ENCODE data around the gene FBLN5.

Gene FBLN5

GRCh38 chr14:91920526-91920925, 27.0 kb downstream of the FBLN5 start:
- Histone ChIP-seq H3K4me1 (ENCODE audit: control insufficient read depth, insufficient read depth, low read length) (no peaks in the 10 kb centered on the region), H3K9me3 (ENCODE audit: control insufficient read depth, insufficient read depth, low read length) (no peaks in the 10 kb centered on the region), H3K9ac (ENCODE audit: low read depth, low read length) (no peak overlapping the region), H3K4me3 (ENCODE audit: low read depth, low read length) (no peak overlapping the region), H3K36me3 (ENCODE audit: control insufficient read depth, insufficient read depth, low read length) (no peaks in the 10 kb centered on the region), H3K27me3 (ENCODE audit: control insufficient read depth, insufficient read depth, low read length) (no peaks in the 10 kb centered on the region)

GRCh38 chr14:91919814-91920213, 27.7 kb downstream of the FBLN5 start:
- Histone ChIP-seq H3K9ac (ENCODE audit: low read depth, low read length) (no peak overlapping the region), H3K36me3 (ENCODE audit: control insufficient read depth, insufficient read depth, low read length) (no peaks in the 10 kb centered on the region)

GRCh38 chr14:91918186-91918883, 29.2 kb downstream of the FBLN5 start:
- Histone ChIP-seq H3K9me3 (ENCODE audit: control insufficient read depth, insufficient read depth, low read length) (no peaks in the 10 kb centered on the region), H3K36me3 (ENCODE audit: control insufficient read depth, insufficient read depth, low read length) (no peaks in the 10 kb centered on the region), H3K9ac (ENCODE audit: low read depth, low read length) (no peak overlapping the region), H3K4me1 (ENCODE audit: control insufficient read depth, insufficient read depth, low read length) (no peaks in the 10 kb centered on the region), H3K4me3 (ENCODE audit: low read depth, low read length) (no peak overlapping the region), H3K27me3 (ENCODE audit: control insufficient read depth, insufficient read depth, low read length) (no peaks in the 10 kb centered on the region)

More at GRCh38 chr14:91919814-91920213, 27.7 kb downstream of the FBLN5 start:
- Histone ChIP-seq H3K27me3 (ENCODE audit: control insufficient read depth, insufficient read depth, low read length) (no peaks in the 10 kb centered on the region), H3K4me1 (ENCODE audit: control insufficient read depth, insufficient read depth, low read length) (no peaks in the 10 kb centered on the region), H3K4me3 (ENCODE audit: low read depth, low read length) (no peak overlapping the region), H3K9me3 (ENCODE audit: control insufficient read depth, insufficient read depth, low read length) (no peaks in the 10 kb centered on the region)

GRCh38 chr14:91912035-91912434, 35.5 kb downstream of the FBLN5 start:
- Histone ChIP-seq H3K4me1 (ENCODE audit: control insufficient read depth, insufficient read depth, low read length) (no peaks in the 10 kb centered on the region), H3K4me3 (ENCODE audit: low read depth, low read length) (no peak overlapping the region), H3K9me3 (ENCODE audit: control insufficient read depth, insufficient read depth, low read length) (no peaks in the 10 kb centered on the region), H3K27me3 (ENCODE audit: control insufficient read depth, insufficient read depth, low read length) (no peaks in the 10 kb centered on the region), H3K9ac (ENCODE audit: low read depth, low read length) (no peak overlapping the region), H3K36me3 (ENCODE audit: control insufficient read depth, insufficient read depth, low read length) (no peaks in the 10 kb centered on the region)

GRCh38 chr14:91911474-91912032, 35.9 kb downstream of the FBLN5 start:
- Histone ChIP-seq H3K4me1 (ENCODE audit: control insufficient read depth, insufficient read depth, low read length) (no peaks in the 10 kb centered on the region), H3K9ac (ENCODE audit: low read depth, low read length) (no peak overlapping the region), H3K27me3 (ENCODE audit: control insufficient read depth, insufficient read depth, low read length) (no peaks in the 10 kb centered on the region), H3K4me3 (ENCODE audit: low read depth, low read length) (no peak overlapping the region), H3K9me3 (ENCODE audit: control insufficient read depth, insufficient read depth, low read length) (no peaks in the 10 kb centered on the region), H3K36me3 (ENCODE audit: control insufficient read depth, insufficient read depth, low read length) (no peaks in the 10 kb centered on the region)

DNA sequence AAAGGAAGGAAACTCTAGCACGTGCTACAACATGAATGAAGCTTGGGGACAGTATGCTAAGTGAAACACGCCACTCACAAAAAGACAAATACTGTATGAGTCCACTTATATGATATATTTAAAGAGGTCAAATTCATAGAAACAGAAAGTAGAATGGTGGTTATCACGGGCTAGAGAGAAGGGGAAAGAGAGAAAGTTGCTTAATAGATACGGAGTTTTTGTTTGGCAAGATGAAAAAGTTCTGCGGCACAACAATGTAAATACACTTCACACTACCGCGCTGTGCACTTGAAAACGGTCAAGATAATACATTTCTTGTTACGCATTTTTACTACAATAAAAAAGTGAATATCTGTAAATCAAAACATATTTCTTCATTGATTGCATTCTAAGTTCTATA, 37.3 kb downstream of the FBLN5 start:
- H3K36me3 ChIP-seq (ENCODE audit: control insufficient read depth, insufficient read depth, low read length) = no peaks in the 10 kb centered on the region
- H3K4me1 ChIP-seq (ENCODE audit: control insufficient read depth, insufficient read depth, low read length) = no peaks in the 10 kb centered on the region
- no peaks in the 10 kb centered on the region for H3K27me3 ChIP-seq (ENCODE audit: control insufficient read depth, insufficient read depth, low read length)
- H3K9me3 ChIP-seq (ENCODE audit: control insufficient read depth, insufficient read depth, low read length) = no peaks in the 10 kb centered on the region
- no peak overlapping the region for H3K9ac ChIP-seq (ENCODE audit: low read depth, low read length)
- no peak overlapping the region for H3K4me3 ChIP-seq (ENCODE audit: low read depth, low read length)

- Histone ChIP-seq H3K4me1 (ENCODE audit: control insufficient read depth, insufficient read depth, low read length) (no peaks in the 10 kb centered on the region), H3K9ac (ENCODE audit: low read depth, low read length) (no peak overlapping the region), H3K4me3 (ENCODE audit: low read depth, low read length) (no peak overlapping the region), H3K27me3 (ENCODE audit: control insufficient read depth, insufficient read depth, low read length) (no peaks in the 10 kb centered on the region), H3K36me3 (ENCODE audit: control insufficient read depth, insufficient read depth, low read length) (no peaks in the 10 kb centered on the region), H3K9me3 (ENCODE audit: control insufficient read depth, insufficient read depth, low read length) (no peaks in the 10 kb centered on the region)
Observed at GRCh38 chr14:91906374-91906773, 41.1 kb downstream of the FBLN5 start.

DNA sequence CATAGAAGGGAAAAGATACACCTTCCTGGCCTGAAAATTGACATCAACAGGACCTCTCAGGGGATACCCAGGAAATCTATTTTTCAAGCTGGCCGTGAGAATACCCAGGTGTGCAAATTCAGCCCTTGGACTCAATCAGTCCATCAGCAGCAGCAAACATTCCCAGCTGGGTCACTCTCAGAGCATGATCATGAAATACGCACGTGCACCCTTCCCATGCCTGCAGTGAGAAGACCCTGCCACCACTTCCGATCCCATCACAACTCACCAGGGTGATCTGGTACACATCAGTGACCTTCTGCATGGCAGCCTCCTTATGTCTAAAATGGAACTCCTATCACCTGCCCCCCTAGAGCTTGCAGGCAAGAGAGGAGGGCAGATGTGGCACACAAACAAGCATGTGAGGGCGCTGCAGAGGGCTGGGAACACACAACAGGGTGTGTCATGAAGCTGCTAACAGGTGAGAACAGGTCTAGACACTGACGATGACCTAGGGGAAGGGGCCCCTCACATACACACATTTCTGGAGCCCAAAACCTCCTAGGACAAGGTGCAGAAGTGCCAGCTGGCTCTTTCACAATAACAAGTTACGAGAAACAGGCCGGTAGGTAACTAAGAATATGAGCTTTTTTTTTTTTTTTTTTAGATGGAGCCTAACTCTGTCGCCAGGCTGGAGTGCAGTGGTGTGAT, 42.4 kb downstream of the FBLN5 start:
- no peak overlapping the region for H3K9ac ChIP-seq (ENCODE audit: low read depth, low read length)
- H3K36me3 ChIP-seq (ENCODE audit: control insufficient read depth, insufficient read depth, low read length) = no peaks in the 10 kb centered on the region
- H3K27me3 ChIP-seq (ENCODE audit: control insufficient read depth, insufficient read depth, low read length) = no peaks in the 10 kb centered on the region
- H3K9me3 ChIP-seq (ENCODE audit: control insufficient read depth, insufficient read depth, low read length) = no peaks in the 10 kb centered on the region
- no peaks in the 10 kb centered on the region for H3K4me1 ChIP-seq (ENCODE audit: control insufficient read depth, insufficient read depth, low read length)
- H3K4me3 ChIP-seq (ENCODE audit: low read depth, low read length) = no peak overlapping the region

- Histone ChIP-seq H3K9ac (ENCODE audit: low read depth, low read length) (no peak overlapping the region), H3K27me3 (ENCODE audit: control insufficient read depth, insufficient read depth, low read length) (no peaks in the 10 kb centered on the region), H3K4me1 (ENCODE audit: control insufficient read depth, insufficient read depth, low read length) (no peaks in the 10 kb centered on the region), H3K36me3 (ENCODE audit: control insufficient read depth, insufficient read depth, low read length) (no peaks in the 10 kb centered on the region), H3K9me3 (ENCODE audit: control insufficient read depth, insufficient read depth, low read length) (no peaks in the 10 kb centered on the region), H3K4me3 (ENCODE audit: low read depth, low read length) (no peak overlapping the region)
Observed at GRCh38 chr14:91904483-91904882, 43.0 kb downstream of the FBLN5 start.

DNA sequence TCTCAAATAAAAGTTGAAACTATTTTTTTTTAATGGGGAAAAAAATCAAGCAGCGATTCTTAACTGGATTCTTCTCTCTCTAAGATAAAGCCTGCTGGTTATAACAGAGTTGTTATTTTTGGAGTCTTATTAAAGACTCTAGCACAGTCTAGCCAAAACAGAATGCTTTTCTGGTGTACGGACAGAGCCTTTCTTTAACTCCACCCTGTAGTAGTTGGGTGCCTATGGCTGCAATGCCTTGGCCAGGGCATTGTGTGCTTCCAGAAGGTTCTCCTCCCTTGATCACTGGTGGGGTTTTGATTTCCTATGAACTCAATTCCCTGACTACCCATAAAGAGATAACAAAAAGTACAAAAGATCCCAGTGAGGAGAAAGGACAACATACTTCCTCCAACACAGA, 44.4 kb downstream of the FBLN5 start:
- Histone ChIP-seq H3K27me3 (ENCODE audit: control insufficient read depth, insufficient read depth, low read length) (no peaks in the 10 kb centered on the region), H3K36me3 (ENCODE audit: control insufficient read depth, insufficient read depth, low read length) (no peaks in the 10 kb centered on the region), H3K4me3 (ENCODE audit: low read depth, low read length) (no peak overlapping the region), H3K4me1 (ENCODE audit: control insufficient read depth, insufficient read depth, low read length) (no peaks in the 10 kb centered on the region), H3K9ac (ENCODE audit: low read depth, low read length) (no peak overlapping the region), H3K9me3 (ENCODE audit: control insufficient read depth, insufficient read depth, low read length) (no peaks in the 10 kb centered on the region)

DNA sequence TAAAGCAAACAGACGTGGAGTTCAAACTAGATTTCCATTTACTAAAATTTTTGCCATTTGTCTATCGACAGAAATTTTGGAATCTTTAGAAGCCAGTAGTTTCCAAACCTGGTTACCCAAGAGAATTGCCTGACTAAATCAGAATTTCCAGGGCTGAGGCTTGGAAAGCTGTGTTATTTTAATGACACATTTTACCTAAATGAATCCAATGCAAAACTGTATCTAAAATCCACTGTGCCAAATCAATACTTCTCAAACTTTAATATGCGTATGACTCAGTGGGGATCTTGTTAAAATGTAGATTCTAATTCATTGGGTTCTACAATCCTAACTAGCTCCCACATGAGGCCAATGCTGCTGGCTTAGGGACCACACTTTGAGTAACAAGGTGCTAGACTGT, 45.2 kb downstream of the FBLN5 start:
- no peak overlapping the region for H3K4me3 ChIP-seq (ENCODE audit: low read depth, low read length)

More for the DNA sequence above, 45.2 kb downstream of the FBLN5 start:
- H3K36me3 ChIP-seq (ENCODE audit: control insufficient read depth, insufficient read depth, low read length) = no peaks in the 10 kb centered on the region
- no peaks in the 10 kb centered on the region for H3K9me3 ChIP-seq (ENCODE audit: control insufficient read depth, insufficient read depth, low read length)
- H3K4me1 ChIP-seq (ENCODE audit: control insufficient read depth, insufficient read depth, low read length) = no peaks in the 10 kb centered on the region
- no peak overlapping the region for H3K9ac ChIP-seq (ENCODE audit: low read depth, low read length)
- no peaks in the 10 kb centered on the region for H3K27me3 ChIP-seq (ENCODE audit: control insufficient read depth, insufficient read depth, low read length)
